Panc1 (cell line): Measurements from ENCODE around the gene PRAMEF4.
"Not testable (repeated sequence)": the region's sequence is repeated elsewhere in the genome, so short reads cannot be mapped to it uniquely, and the experiment has no call there.

Source experiments
- SIN3A ChIP-seq: IDR thresholded peaks from 2 replicates; pipeline ENCODE4 v1.6.1; 2012; ENCODE audit warnings: low read depth, mild to moderate bottlenecking, low read length, moderate library complexity, borderline replicate concordance; ENCODE audit not compliant: insufficient read depth
- TF ChIP-seq, protein P1 (sequence below): fragments of 450-650 bp; IDR thresholded peaks from 2 replicates; pipeline ENCODE4 v1.5.1; 2017; ENCODE audit warnings: mild to moderate bottlenecking

DNA sequence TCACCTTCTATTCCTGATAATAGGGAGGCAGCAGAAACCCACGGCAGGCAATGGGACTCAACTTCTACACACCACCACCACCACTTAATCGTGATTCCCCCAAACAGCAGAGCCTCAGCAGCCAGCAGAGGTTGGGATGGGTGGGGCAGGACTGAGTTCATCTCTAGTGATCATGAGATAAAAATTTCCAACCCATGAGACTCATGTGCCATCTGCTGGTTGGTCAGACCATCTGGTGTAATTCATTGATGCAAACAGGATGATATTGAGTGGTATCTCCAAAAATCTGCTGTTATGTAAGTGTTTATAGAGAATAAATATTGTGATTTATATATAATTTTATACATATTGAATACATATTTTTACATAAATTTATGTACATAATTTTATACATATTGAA lies 35.7 kb upstream of the PRAMEF4 start:
- TF ChIP-seq, protein P1, sequence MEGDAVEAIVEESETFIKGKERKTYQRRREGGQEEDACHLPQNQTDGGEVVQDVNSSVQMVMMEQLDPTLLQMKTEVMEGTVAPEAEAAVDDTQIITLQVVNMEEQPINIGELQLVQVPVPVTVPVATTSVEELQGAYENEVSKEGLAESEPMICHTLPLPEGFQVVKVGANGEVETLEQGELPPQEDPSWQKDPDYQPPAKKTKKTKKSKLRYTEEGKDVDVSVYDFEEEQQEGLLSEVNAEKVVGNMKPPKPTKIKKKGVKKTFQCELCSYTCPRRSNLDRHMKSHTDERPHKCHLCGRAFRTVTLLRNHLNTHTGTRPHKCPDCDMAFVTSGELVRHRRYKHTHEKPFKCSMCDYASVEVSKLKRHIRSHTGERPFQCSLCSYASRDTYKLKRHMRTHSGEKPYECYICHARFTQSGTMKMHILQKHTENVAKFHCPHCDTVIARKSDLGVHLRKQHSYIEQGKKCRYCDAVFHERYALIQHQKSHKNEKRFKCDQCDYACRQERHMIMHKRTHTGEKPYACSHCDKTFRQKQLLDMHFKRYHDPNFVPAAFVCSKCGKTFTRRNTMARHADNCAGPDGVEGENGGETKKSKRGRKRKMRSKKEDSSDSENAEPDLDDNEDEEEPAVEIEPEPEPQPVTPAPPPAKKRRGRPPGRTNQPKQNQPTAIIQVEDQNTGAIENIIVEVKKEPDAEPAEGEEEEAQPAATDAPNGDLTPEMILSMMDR: peak; percentile 7; the same call in 1 of the 2 replicates
- not testable (repeated sequence) for TF ChIP-seq SIN3A
